NT2/D1 (cell line): ENCODE results near the gene HOXD8.

Experiments used
- YY1 ChIP-seq: IDR thresholded peaks from 2 replicates; pipeline ENCODE4 v1.6.1; 2011; ENCODE audit not compliant: insufficient read length, insufficient read depth
- ZNF274 ChIP-seq: IDR thresholded peaks from 2 replicates; pipeline ENCODE4 v1.6.1; 2011; ENCODE audit warnings: mild to moderate bottlenecking, low read depth, low read length

GRCh38 chr2:176124110-176124946, 5.2 kb upstream of the HOXD8 start:
- TF ChIP-seq YY1 (no peak), ZNF274 (no peak)
